PFSK-1 (cell line): ENCODE results near the gene NCOA3.

Experiments used
- FOXP2 ChIP-seq: optimal IDR thresholded peaks from 2 replicates; pipeline ENCODE3; 2011; ENCODE audit warnings: borderline replicate concordance, control low read depth, inconsistent platforms; ENCODE audit not compliant: insufficient read depth; ENCODE audit errors: extremely low read length, extremely low read depth
- POLR2AphosphoS5 ChIP-seq: IDR thresholded peaks from 2 replicates; pipeline ENCODE4 v1.6.1; 2012; ENCODE audit warnings: low read depth, mild to moderate bottlenecking, control low read depth, low read length, moderate library complexity
- REST ChIP-seq, 2 experiments: IDR thresholded peaks; 2 replicates each; pipeline versions ENCODE4 v1.6.1 to v1.8.0; 2011 to 2012; ENCODE audit warnings: low read depth in 2 of 2, low read length in 2 of 2, control low read depth in 1 of 2, inconsistent platforms in 1 of 2, mild to moderate bottlenecking in 1 of 2, moderate library complexity in 1 of 2; ENCODE audit not compliant: insufficient read depth in 1 of 2
- SIN3A ChIP-seq: IDR thresholded peaks from 2 replicates; pipeline ENCODE4 v1.6.1; 2012; ENCODE audit warnings: mild to moderate bottlenecking, low read length, moderate library complexity, borderline replicate concordance; ENCODE audit not compliant: insufficient read depth
- TAF1 ChIP-seq: IDR thresholded peaks from 2 replicates; pipeline ENCODE4 v1.6.1; 2012; ENCODE audit warnings: low read length, control low read depth, borderline replicate concordance; ENCODE audit not compliant: insufficient read depth

DNA sequence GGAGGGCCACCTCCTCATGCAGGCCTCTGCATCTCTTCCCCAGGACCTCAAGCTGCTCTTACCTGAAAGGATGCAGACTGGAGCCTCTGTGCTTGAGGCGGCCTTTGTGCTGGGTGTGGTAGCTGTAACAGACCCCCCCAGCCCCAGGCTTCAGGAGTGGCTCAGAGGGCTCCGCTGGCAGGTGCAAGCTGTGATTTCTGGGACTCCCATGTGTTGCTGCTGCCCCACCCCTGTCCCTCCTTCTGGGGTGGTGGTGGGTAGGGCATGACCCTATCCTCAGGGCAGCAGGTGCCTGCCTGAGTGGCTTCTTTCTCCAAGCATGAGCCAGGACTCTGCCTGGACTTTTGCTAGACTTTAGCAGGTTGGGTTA is 162.4 kb downstream of the NCOA3 start:
- TF ChIP-seq POLR2AphosphoS5, result no peak
- TF ChIP-seq TAF1, result no peak
- TF ChIP-seq REST (IDR thresholded peaks at IDR 0.05; ENCODE audit: insufficient read depth in 1 of 2, low read depth in 2 of 2, low read length in 2 of 2), result no peak
- no peak for TF ChIP-seq FOXP2
- no peak for TF ChIP-seq SIN3A
